Glomerular visceral epithelial cell (primary cell): Measurements from ENCODE around the gene TMEM131.
A peak's percentile ranks its signal among the peaks of the same experiment; 100 is the strongest.
"Not testable (repeated sequence)": the region's sequence is repeated elsewhere in the genome, so short reads cannot be mapped to it uniquely, and the experiment has no call there.

Experiments used
- DNase-seq: peaks from one replicate; pipeline ENCODE4 v3.0.0-alpha.2; 2016; ENCODE audit errors: extremely low spot score

Gene TMEM131

DNA sequence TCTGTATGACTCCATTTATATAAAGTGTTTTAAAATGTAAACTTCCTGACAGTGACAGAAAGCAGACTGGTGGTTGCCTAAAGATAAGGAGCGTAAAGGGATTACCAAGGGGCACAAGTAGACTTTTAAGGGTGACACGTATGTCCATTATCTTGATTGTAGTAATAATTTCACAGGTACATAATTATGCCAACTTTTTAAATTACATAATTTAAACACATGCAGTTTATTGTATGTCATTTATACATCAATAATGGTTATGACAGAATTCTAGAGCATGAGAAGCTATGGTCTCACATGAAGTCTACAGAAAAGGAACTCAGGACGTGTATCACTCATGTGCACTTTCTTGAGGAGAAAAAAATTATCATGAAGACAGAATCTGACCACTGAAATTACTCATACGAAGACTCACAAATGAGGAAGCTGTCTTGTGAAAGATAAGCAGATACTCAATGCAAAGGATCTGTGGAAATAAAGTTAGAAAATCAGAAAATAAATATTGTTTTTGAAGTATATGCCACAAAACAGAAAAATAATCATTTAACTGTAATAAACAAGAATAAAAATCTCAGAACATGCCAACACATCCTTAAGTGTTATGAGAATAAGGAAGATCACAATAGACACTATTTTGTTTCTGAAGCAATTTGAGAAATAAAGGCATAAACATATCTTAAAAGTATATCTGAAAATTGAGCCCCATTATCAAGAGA, 84.4 kb downstream of the TMEM131 start:
- DNase-seq: no peak

DNA sequence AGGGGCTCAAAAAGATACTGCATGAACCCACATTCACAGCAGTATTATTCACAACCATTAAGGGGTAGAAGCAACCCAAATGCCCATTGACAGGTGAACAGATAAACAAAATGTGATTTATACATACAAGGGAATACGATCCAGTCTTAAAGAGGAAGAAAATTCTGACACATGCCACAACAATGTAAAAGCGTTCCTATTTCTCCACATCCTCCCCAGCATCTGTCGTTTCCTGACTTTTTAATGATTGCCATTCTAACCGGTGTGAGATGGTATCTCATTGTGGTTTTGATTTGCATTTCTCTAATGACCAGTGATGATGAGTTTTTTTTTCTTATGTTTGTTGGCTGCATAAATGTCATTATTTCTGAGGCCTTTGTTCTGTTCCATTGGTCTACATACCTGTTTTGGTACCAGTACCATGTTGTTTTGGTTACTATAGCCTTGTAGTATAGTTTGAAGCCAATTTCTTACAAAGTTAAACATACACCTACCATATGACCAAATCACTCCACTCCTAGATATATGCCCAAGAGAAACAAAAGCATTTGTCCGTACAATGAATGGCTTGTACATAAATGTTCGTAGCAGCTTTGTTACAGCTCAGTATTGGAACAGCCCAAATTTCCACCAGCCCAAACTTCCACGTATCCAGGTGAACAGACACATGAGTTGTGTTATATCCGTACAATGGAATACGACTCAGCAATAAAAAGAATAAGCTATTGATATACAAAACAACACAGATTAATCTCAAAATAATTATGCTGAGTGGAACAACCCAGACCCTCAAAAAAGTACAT, 85.1 kb downstream of the TMEM131 start:
- DNase-seq: no peak

DNA sequence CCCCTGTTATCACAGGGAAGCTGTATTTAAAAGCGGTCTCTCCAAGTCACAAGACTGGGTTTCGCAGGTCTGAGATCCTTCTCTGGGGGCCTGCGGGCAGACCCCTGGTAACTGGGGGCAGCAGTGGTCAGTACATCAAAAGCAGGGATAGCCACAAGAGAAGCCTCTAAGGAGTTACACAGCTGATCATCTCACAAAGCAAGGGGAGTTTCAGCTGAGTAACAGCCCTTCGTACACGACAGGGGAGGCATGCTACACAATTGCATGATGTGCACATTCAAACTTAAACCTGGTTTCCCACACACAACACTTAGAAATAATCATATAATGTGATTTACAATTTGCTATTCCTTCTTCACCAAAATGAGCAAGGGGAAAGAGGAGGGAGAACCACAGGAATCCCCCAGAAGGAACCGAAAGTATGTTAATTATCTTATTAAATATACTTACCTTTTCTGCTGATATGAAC, 87.5 kb downstream of the TMEM131 start:
- DNase-seq: no peak

DNA sequence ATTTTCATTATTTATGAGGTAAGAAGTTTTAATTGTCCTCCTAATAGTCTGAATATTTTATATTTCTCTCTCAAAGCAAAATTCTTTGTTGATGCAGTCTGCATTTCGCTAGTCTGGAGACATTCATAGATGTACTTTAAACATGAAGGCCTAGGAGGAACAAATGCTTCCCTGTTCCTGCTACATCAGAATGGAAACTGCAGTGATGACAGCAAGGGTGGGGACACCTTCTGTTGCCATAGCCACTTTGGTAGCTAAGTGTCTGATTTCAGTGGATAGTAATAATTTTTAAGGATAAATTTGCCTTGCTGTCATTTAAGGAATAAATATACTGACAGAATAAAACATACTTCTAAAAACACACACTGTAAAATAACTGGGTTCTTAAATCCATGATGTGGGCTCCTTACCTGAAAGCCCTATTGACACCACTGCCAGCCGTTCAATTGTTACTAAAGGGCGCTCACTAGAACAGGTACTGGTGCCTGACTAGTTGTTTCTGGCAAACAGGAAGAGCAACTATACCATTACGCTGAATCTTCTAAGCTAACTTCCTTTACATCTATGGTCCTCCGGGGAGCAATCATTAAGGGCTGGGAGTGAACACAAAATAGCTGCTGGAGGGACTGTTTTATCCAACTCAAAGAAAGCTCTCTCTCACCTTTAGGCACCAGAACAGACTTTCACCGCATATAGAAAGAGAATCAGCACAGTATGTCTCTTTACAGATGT, 88.2 kb downstream of the TMEM131 start:
- DNase-seq: no peak

DNA sequence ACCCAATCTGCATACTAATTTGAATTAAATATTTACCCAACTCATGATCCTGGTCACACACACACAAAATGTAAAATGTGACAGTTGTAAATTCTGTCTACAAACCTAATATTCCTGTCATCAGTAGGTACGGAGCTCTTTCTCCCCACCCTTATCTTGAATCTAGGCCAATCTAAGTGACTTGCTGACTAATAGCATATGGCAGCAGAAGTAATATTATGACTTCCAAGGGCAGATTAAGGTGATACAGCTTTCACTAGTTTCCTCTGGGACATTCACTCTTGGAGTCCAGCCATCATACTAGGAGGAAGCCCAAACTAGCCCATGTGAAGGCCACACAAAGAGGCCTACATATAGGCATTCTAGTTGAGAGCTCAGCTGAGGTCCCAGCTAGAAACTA, 89.4 kb downstream of the TMEM131 start:
- no peak for DNase-seq

DNA sequence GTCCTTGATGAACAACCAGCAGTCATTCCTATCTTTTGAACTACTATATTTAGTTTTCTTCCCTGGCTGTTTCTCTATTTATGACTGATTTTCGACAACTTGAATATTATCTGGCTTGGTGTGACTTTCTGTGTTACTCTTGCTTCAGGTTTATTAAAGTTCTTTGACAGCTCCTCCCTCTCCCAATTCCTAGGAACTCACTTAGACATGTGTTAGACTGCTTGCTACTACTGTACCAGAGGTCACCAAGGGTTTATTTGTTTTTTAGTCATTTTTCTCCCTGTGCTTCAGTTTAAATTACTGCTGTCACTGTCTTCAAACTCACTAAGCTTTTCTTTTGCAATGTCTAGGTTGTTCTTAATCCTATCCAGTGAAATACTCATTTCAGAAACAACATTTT, 90.5 kb downstream of the TMEM131 start:
- no peak for DNase-seq

DNA sequence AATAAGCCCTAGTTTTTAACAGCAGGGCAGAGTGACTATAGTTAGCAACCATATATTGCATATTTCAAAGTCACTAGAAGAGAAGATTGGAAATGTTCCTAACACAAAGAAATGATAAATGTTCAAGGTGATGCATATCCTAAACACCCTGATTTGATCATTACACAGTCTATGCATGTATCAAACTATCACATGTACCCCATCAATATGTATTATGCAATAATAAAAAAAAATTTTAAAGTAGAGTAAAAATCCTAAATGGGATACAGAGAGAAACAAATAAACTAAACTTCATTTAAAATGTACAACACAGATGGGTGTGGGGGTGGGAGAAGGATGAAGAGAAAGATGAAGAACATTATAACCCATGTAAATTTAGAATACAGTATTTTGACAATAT, 93.9 kb downstream of the TMEM131 start:
- no peak for DNase-seq

DNA sequence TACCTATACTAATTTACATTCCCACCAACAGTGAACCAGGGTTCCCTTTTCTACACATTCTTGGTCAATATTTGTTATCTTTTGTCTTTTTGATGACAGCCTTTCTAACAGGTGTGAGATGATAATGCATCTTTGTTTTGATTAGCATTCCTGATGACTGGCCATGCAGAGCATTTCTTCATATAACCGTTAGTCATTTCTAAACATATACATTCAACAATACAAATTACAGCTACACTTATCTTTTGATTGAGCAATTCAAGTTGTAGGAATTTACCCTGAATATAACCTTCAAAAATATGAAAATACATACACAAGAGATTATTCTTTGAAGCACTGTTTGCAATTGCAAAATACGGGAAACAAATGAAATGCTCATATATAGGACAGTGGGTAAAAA, 94.9 kb downstream of the TMEM131 start:
- DNase-seq: peak; percentile 15

DNA sequence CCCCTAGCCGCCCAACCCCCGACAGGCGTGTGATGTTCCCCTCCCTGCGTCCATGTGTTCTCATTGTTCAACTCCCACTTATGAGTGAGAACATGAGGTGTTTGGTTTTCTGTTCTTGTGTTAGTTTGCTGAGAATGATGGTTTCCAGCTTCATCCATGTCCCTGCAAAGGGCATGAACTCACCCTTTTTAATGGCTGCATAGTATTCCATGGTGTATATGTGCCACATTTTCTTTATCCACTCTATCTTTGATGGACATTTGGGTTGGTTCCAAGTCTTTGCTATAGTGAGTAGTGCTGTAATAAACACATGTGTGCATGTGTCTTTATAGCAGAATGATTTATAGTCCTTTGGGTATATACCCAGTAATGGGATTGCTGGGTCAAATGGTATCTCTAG, 102.7 kb downstream of the TMEM131 start:
- not testable (repeated sequence) for DNase-seq

DNA sequence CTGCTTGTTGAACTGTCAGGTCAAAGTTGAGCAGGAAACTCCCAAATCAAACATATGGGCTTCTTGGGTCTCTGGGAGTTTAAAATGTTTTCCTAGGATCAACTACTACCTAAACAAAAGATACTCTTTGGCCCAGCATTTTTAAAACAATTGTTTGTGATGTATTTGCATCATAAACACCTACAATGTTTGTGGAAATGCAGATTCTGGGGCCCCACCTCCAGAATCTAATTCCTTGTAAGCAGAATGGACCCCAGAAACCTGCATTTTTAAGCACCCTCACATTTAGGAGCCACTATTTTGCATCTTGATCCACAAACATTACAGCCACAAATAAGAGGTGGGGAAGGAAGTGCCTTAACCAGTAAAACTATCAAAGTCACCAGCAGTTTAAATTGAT, 104.1 kb downstream of the TMEM131 start:
- DNase-seq: no peak

DNA sequence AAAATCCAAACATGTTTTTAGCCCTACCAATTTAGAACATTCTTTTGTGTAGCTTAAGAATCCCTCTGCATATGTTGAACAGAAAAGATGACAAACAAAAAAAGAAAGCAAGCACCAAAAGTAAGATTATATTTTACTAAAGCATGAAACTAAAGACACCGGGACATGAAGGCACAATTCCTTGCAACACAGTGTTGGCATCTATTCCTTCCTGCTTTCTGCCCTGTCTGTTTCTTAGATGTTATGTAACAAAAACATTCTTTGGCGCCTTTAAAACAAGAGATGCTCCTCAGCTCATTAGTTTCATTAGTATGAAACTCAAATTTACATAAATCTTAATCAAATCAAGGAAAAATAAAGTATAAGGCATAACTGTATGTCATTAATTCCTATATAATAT, 106.6 kb downstream of the TMEM131 start:
- DNase-seq: no peak

DNA sequence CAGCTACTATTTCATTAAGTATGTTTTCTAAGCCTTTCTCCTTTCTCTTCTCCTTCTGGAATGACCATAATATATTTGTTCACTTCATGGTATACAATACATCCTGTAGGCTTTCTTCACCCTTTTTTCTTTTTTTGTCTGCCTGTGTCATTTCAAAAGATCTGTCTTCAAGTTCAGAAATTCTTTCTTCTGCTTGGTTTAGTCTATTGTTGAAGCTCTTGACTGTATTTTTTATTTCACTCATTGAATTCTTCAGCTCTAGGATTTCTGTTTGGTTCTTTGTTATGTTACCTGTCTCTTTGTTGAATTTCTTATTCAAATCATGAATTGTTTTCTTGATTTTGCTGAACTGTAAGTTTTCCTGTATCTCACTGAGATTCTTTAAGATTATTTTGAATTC, 109.9 kb downstream of the TMEM131 start:
- DNase-seq: no peak

DNA sequence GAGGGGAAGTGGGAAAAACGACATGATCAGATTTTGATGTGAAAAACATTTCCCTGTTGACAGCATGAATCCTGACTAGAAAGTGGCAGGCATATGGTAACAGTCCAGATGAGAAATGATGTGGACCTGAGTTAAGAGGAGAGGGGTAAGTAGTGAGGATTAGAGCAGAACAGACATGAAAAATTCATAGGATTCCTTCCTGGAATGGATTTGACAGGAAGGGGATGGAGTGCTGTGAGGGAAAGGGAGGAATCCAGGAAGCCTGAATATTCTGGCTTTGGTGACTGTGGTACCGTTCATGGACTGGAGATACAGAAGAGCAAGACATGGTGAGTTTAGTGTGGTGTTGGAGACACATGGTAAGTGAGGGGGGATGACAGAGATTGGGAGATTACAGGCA, 115.4 kb downstream of the TMEM131 start:
- no peak for DNase-seq

DNA sequence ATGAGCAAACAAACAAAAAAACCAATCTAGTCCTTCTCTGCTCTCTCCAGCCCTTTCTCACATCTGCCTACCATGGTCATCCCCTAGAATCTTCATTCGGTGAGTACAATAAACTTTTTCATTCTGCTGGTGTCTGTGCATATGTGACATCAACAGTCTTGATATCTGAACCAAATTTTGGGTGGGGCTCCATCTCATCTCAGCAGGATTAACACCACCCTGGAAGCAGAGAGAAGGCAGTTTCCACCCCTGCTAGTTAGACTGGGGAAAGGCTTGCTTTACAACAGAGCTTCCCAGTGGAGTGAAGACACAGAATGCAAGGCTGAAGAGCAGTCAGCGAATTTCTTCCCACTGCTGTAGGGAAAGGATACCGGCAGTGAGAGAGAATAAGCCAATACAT, 116.9 kb downstream of the TMEM131 start:
- DNase-seq: no peak

DNA sequence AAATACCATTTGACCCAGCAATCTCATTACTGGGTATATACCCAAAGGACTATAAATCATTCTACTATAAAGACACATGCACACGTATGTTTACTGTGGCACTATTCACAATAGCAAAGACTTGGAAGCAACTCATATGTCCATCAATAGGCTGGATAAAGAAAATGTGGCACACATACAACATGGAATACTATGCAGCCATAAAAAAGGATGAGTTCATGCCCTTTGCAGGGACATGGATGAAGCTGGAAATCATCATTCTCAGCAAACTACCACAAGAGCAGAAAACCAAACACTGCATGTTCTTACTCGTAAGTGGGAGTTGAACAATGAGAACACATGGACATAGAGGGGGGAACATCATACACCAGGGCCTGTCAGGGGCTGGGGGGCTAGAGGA, 117.4 kb downstream of the TMEM131 start:
- DNase-seq: not testable (repeated sequence)

DNA sequence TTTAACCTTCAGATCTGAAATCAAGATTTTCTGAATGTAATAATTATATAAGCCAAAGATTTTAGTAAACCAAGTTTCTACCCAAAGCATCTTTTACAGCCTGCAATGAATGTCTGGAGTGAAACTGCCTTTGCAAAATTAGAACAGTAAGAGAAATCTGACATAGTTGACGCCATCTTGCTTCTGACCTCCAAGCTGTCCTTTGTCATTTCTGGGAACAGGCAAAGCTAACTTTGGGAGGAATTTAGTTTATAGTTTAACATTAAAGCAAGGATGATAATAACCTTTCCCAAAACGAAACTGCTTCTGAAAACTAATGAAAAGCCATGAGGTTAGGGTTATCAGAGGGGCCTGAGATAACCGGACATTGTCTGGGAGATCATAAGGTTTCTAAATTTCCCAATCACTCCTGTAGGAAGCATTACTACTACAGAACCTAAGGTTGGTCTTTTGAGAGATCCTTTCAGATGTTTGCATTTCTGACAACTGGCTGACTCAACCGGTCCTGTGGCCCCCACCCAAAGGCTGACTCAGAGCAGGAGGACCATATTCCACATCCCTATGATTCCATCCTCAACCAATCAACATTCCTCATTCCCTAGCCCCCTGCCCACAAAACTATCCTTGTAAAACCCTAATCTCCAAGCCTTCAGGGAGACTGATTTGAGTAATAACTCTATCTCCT, 124.5 kb downstream of the TMEM131 start:
- peak; percentile 33 for DNase-seq

DNA sequence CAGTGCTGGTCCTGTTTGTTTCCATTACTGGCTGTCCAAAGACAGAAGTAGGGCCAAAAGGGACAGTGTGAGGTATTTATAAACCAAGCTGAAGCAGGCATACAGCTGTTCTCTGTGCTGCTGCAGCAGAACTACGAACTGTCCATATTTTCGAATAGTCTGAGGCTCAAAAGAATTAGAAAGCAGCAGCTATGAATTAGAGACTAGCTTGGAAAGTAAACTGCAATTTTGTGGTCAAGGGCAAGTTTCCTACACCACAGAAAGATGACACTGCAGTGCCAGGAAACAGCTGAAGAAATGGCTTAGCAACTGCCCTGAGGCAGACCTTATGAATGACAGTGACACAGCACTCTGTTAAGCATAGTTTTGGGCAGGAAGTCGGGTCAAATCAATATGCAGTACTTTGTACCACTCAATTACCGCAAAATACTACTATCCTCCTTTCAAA, 125.3 kb downstream of the TMEM131 start:
- DNase-seq: peak; percentile 67

DNA sequence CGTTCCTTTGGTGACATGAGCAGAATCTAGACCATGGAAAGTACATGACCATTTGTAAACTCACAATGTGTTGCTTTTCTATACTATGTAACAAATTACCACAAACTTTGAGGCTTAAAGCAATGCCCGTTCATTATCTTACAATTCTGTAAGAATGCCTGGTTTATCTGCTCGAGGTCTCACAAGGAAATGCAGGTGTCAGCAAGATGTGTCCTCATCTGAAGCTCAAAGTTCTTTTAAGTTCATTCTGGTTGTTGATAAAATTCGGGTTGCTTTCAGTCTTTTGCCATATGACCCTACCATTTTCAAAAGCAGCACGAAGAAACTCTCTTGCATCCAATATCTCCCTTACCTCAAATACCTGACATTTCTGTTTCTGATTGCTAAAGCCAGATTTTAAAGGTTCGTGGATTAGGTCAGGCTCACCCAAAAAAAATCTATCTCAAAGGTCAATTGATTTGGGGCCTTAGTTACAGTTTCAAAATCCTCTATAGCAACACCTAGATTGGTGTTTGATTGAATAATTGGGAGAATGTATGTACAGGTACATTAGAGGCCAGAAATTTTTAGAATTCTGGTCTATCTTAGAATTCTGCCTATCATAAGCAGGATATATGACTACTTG, 125.9 kb downstream of the TMEM131 start:
- DNase-seq: no peak

DNA sequence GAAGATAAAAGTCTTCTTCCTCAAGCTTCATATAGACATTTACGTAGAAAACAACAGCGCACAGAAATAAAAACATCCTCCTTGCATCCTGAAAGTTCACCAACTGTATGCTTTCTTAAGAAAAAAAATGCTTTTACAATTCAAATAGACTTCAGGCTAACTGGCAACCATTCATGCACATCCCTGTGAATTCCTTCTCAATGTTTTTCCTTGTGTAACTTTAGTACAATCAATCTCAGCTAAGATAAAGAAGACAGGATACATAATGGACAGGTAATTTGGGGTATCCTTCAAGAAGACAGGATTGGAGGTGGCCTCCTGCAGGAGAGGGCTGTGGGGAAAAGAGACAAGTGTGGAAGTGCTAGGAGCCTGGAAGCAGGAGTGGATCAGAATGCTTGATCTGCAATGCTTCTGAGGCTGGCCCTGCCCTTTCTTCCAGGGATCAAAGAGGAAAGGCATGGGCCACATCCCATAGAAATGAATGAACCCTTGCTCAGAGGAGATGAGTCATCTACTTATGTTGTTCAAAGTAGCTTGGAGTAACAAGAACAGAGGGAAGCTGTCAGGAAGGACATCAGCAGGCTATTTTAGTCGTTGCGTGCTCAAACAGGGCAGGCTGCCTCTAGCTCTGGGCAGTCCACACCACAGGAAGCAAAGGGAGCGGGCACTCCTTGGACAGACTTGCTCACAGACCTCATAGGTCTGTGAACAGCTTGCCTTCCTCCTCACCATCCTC, 126.6 kb downstream of the TMEM131 start:
- DNase-seq: peak; percentile 89

DNA sequence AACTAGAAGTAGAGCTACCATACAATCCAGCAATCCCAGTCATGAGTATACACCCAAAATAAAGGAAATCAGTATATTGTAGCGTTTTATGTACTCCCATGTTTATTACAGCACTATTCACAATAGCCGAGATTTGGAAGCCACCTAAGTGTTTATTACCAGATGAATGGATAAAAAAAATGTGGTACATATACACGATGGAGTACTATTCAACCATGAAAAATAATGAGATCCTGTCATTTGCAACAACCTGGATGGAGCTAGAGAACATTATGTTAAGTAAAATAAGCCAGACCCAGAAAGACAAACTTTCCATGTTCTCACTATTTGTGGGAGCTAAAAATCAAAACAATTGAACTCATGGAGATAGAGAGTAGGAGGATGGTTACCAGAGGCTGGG, 131.9 kb downstream of the TMEM131 start:
- DNase-seq: no peak

DNA sequence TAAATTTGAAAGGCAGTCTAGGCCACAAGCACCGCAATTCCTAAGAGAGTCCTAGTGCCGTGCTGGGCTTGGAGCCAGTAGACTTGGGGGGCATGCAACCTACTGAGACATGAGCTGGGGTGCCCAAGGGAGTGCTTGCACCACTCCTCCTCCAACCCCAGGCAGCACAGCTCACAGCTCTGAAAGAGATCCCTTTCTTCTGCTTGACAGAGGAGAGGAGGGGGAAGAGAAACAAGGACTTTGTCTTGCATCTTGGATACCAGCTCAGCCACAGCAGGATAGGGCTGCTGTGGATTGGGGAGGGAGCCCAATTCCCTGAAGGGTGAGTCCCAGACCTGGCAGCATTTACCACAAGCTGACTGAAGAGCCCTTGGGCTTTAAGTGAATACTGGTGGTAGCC, 134.6 kb downstream of the TMEM131 start:
- no peak for DNase-seq
